ENCODE data around the gene HNRNPCL2.
"Not testable (repeated sequence)": the region's sequence is repeated elsewhere in the genome, so short reads cannot be mapped to it uniquely, and the experiment has no call there.

DNA sequence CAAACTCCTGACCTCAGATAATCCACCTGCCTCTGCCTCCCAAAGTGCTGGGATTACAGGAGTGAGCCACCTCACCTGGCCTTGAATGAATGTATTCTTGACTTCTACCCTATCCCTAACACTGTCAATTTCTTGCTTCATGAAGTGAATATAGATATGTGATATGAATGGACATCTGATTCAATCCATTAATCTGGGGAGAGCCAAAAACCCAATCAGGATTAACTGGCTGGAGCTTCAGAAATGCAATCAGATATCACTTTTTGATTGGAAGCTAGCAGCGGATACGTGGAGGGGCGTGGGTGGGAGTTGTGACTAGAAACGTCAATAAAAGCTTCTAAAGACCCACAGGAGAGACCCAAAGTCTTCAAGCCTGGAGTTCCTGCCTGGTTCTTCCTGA lies 46.2 kb downstream of the HNRNPCL2 start, which contains the start of gene PRAMEF25:
- TF ChIP-seq, protein P1, sequence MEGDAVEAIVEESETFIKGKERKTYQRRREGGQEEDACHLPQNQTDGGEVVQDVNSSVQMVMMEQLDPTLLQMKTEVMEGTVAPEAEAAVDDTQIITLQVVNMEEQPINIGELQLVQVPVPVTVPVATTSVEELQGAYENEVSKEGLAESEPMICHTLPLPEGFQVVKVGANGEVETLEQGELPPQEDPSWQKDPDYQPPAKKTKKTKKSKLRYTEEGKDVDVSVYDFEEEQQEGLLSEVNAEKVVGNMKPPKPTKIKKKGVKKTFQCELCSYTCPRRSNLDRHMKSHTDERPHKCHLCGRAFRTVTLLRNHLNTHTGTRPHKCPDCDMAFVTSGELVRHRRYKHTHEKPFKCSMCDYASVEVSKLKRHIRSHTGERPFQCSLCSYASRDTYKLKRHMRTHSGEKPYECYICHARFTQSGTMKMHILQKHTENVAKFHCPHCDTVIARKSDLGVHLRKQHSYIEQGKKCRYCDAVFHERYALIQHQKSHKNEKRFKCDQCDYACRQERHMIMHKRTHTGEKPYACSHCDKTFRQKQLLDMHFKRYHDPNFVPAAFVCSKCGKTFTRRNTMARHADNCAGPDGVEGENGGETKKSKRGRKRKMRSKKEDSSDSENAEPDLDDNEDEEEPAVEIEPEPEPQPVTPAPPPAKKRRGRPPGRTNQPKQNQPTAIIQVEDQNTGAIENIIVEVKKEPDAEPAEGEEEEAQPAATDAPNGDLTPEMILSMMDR (IDR thresholded peaks at IDR 0.05; ENCODE audit: low read depth, low read length, poor library complexity, severe bottlenecking): not testable (repeated sequence)
- not testable (repeated sequence) for TF ChIP-seq EZH2phosphoT487 (IDR thresholded peaks at IDR 0.05; ENCODE audit: borderline replicate concordance, low read length)
